Left forelimb (tissue), 1 donor: Measurements from ENCODE around the gene ZNF418.
"Not testable (repeated sequence)": the region's sequence is repeated elsewhere in the genome, so short reads cannot be mapped to it uniquely, and the experiment has no call there.

ENCODE experiments used
- DNase-seq: peaks from one replicate; pipeline ENCODE4 v3.0.0-alpha.2; 2018; ENCODE audit warnings: low spot score

The ZNF418 gene

DNA sequence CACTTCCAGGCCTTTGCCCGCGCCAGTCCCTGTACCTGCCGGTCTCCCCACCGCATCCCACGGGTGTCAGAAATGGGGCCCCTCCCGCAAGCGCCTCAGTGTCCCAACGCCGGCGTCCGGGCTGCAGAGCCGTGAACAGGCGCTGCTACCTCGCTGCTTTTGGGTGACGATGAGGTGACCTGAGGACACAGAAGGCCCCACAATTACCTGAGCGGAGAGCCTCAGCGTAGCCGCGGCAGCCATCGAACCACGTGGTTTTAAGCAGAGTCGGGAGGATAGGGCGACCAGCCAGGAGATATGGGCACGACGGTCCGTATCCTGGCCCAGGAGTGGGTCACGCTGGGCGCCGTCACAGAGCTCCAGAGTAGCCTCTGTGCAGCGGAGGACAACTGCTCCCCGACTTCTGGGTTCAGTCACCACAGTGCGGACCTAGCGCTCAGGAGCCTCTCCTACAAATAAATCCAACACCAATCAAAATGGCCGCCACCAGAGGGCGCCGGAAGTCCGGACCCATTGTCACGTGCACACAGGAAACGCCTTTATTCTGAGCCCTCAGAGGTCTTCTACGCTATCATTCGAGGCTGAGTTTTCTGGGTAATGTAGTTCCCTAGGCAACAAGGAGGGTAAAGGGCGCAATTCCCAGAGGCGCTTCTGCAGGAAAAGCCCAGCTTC is 46.5 kb downstream of the ZNF418 start, which contains the start of gene ZNF814:
ZNF814 (minus strand) TSS at position 478 of the 672 bp plus-strand sequence; CDS start at position 243, 235 bp downstream.
- DNase-seq = peak; percentile 88

DNA sequence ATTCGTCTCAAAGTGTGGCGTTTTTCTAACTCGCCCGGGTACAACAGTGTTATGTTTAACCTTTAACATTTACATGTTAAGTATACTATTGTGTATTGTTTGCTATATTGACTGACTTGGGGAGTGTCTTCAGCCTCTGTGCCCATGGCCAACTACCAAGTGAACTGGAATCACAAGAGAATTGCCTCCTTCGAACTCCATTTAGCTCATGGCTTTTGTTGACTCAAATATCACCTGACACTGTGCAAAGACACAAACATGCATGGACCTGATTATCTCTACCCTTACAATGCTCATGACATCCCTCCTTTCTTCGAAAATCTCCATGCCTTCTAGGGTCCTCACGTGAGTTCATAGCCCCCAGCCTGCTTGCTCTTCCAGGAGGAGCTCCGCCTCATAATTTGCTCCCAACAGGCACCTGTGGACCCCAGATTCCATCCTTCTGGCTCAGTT is 47.1 kb downstream of the ZNF418 start:
- DNase-seq = no peak

- DNase-seq = no peak
Measured at GRCh38 chr19:57887195-57887941, 47.8 kb downstream of the ZNF418 start.

GRCh38 chr19:57886046-57886445 is 49.2 kb downstream of the ZNF418 start:
- no peak for DNase-seq

DNA sequence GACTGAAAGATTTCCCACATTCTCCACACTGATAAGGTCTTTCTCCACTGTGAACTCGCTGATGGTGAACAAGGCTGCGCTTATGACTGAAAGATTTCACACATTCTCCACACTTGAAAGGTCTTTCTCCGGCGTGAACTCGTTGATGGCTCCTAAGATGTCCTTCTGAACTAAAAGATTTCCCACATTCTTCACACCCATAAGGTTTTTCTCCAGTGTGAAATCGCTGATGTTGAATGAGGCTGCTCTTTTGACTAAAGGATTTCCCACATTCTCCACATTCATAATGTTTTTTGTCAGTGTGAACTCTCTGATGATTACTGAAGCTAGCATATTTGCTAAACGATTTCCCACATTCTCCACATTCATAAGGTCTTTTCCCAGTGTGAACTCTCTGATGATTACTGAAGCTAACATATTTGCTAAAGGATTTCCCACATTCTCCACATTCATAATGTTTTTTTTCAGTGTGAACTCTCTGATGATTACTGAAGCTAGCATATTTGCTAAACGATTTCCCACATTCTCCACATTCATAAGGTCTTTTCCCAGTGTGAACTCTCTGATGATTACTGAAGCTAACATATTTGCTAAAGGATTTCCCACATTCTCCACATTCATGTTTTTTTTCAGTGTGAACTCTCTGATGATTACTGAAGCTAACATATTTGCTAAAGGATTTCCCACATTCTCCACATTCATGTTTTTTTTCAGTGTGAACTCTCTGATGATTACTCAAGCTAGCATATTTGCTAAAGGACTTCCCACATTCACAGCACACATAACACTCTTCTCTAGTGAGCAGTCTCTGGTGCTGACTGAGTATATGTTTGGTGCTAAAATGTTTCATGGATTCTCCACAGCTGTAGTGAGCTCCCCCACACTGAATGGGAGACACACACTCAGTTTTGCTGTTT is 61.1 kb downstream of the ZNF418 start:
- not testable (repeated sequence) for DNase-seq

DNA sequence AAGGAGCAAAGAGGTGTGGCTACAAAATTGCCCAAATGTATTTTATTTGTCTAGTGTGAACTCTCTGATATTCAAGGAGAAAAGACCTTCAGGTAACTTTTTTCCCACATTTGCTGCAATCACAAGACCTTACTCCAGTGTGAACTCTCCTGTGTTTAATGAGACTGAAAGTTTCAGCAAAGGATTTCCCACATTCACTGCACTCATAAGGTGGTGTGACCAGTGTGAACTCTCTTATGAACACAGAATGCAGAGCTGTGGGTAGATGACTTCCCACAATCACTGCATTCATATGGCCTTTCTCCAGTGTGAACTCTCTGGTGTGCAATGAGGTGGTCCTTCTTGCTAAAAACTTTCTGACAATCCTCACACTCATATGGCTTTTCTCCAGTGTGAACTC is 62.8 kb downstream of the ZNF418 start:
- DNase-seq = no peak
